Ecto neural progenitor cell (in vitro differentiated cells): ENCODE results near the gene FGGY.
"Not testable (repeated sequence)": the region's sequence is repeated elsewhere in the genome, so short reads cannot be mapped to it uniquely, and the experiment has no call there.

Source experiments
- DNase-seq: peaks from one replicate; pipeline ENCODE4 v3.0.0-alpha.2; 2018; ENCODE audit warnings: low spot score

FGGY gene

DNA sequence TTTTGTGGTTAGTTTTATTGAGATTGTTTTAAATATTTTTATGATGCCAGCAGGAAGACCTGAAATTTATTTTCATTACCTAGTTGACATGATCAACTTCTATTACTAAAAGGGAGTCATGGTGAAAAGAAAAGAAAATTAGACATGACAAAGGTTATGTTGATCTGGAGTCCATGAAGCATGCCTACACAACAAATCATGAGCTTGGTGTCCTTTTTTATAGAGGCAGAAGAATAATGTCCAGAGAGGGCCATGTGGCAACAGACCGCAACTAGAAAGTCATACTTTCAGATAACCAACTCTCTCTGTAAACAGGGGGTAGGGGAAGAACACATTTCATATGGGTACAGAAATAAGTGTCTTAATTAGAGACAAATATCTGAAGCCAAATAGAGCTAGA, 342.4 kb downstream of the FGGY start:
- DNase-seq: no peak

DNA sequence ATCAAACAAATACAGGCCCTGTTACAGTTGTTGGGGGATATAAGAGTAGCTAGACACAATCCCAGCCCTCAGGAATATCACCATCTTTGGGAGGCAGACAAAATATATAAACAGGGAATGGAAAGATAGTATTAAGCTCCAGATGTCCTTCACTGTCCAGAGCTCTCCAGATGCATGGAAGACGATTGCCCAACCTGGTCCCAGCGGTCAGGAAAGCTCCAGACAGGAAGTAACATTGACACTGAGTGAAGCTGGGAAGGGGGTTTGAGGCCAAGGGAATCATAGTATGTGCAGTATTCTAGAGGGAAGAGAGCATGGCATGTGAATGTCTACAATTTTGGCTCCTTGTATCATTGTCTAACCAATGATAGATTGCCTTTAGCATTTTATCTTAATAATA, 344.0 kb downstream of the FGGY start:
- no peak for DNase-seq

DNA sequence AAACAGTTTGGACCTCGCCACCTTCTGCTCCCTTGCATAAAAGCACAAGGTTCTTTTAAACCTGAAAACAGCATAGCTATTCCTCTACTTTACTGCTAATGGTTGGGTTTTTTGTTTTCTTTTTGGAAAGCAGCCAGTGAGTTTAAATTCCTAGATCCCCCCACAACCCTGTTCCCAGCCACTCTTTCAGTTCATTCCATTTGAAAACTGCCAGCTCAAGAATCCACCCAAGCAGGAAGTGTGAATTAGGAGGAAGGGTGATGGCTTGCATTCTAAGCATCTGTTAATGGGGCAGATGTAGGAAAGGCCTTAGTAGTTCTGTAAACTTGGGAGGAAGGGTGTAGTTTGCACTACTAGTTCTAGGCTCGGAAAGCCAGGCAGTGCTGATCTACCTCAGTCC, 344.9 kb downstream of the FGGY start:
- no peak for DNase-seq

DNA sequence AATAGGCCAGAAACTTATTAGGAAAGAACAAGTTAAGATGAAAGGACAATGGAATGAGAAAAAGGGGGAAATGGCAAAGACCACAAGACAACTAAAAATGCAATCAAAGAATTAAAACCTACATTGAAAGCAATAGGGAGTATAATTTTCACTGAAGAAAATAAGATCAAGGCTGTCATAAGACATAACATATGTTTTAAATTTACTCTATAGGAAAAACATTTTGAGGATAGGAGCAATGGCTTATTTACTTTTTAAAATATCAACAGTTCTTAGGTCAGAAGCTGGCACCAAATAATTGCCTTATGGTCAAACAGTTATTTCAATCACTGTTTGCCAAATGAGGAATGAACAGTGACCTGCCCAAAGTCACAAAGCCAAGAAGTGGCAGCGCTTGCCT, 346.6 kb downstream of the FGGY start:
- DNase-seq: no peak

DNA sequence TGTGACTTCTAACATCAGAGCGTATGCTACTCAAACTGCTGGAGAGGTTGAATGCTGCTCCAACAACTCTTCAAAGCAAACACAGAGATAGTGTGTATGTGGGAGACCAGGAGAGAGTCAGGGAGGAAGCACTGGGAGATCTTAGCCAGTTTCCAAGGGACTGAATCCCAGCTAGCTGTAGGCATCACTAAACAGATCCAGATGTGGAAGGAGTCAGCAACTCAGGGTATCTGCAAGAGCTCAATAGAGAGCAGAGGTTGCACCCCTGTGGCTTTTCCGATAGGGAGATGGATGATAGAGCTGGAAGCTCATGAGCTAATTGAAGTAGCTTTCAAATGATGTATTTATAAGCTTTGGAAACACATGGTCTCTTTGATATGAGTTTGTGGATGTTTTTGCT, 349.0 kb downstream of the FGGY start:
- DNase-seq: no peak

- DNase-seq: not testable (repeated sequence)
Measured at GRCh38 chr1:59653142-59653958, 356.5 kb downstream of the FGGY start.

GRCh38 chr1:59653968-59654367, 357.1 kb downstream of the FGGY start:
- DNase-seq: no peak

- DNase-seq: no peak
Measured at GRCh38 chr1:59657873-59658465, 361.1 kb downstream of the FGGY start.

DNA sequence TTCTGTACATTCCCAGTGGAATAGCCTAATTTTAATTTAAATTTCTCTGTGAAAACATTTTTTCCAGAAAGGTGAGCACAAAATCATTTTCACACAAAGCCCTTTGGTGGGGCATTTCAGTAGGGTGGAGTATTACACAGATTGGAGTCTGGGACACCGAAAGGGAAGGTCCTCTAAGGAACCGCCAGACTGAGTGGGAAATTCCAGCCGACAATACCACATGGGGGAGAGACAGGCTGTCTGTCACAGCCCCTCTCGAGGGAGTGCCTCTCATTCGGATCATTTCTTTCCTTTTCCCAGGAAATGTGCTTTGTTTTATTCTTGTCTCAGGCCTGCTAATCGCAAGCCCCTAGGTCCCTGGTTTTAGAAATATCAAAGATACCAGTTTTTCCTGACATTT, 367.3 kb downstream of the FGGY start:
- DNase-seq: no peak

DNA sequence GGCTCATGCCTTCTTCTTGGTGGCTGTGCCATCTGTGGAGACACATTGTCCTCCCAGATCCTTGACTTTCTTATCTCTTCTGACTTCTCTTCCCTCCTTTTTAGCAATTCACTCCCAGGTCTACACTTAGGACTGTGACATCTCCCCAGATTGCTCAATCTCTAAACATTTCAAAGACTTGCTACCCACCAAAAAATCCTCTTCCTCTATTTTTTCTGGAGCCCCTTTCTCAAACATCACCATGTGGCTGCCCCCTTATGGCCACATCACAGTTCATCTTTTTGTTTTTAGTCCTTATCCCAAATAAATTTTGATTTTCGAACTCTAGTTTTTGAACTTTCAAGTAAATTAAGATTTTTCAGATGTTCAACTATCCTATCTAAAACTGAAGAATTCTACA, 369.2 kb downstream of the FGGY start:
- DNase-seq: no peak

DNA sequence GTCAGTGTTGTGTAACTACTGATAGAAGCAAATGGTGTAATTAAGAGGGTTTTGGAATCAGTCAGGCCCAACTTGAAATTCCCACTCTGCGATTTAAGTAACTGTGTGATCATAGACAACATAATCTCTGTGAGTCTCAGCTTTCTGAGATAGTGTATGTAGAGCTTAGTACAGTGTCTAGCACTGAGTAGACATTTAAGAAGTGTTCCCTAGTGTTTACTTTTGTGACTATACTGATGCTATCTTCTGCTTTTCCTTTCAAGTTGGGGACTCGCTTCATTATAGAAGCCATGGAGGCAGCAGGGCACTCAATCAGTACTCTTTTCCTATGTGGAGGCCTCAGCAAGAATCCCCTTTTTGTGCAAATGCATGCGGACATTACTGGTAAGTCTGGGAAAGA, 370.1 kb downstream of the FGGY start:
- no peak for DNase-seq

DNA sequence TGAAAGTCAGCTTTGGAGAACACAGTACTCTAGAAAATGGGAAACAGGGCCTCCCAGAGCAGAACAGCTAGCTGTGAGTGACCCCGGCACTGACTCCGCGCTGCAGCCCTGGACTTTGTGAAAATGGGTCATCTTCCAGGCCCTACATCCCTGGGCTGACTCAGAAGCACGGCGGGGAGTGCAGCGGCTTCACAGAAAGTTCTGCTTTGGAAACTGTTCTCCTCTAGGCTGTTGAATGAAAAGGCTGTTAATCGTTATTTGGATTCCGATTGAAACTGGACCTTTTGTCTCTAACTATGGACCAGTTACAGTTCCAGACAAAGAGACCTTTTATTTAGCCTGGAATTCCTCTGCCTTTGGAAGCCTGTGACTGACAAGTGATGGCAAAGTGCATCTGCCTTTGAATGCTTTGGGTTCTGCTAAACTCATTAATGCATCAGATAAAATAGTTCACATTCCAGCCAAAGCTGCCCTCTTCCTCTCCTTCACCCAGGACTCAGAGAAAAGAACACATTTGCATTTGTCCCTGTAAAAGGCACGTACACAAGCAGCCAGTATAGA, 372.9 kb downstream of the FGGY start:
- DNase-seq: peak; percentile 63

GRCh38 chr1:59670662-59671061, 373.8 kb downstream of the FGGY start:
- DNase-seq: no peak

GRCh38 chr1:59671066-59671952, 374.4 kb downstream of the FGGY start:
- no peak for DNase-seq

DNA sequence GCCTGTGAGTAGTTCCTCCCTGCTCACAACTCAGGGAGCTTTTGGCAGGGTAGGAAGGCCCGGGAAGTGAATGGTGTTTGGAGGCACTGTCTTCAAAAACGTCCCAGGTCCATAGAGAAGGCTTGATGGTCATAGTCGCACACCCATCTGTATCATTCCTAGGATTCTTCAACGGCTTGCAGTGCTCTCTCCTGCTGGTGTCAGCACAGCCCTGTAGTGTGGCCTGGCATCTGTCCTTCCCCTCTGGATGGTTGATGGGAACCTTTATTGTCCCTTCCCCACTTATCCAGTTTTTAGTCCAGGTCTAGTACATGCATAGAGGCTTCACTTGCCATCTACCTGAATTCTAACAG, 375.0 kb downstream of the FGGY start:
- DNase-seq: no peak

- no peak for DNase-seq
Measured at GRCh38 chr1:59672851-59673572, 376.1 kb downstream of the FGGY start.

- no peak for DNase-seq
Measured at GRCh38 chr1:59673573-59674450, 376.9 kb downstream of the FGGY start.

- no peak for DNase-seq
Measured at GRCh38 chr1:59674595-59674994, 377.7 kb downstream of the FGGY start.

- DNase-seq: no peak
Measured at GRCh38 chr1:59675936-59676335, 379.0 kb downstream of the FGGY start.

DNA sequence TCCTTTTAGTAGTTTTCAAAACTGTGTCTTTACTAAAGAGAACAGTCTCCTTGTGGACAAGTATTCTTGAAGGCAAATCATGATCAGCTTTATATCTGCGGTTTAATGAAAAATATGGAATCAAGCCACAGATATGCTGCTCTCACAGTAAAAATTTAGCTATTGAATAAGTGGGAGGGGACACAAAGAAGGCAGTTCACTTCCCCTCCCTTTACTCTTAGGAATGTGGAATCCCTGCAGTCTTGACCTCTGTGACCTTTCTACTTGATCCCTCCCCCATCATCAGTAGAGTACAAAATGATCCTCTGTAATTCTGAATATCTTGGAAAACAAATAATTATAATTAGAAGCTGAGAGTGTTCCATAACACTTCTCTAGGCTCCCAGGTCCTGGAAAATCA, 381.1 kb downstream of the FGGY start:
- no peak for DNase-seq
